Femur (tissue), 1 donor: ENCODE measurements around the gene FCHSD2.
"Not testable (repeated sequence)": the region's sequence is repeated elsewhere in the genome, so short reads cannot be mapped to it uniquely, and the experiment has no call there.

Source experiments
- DNase-seq: peaks from one replicate; pipeline ENCODE4 v3.0.0-alpha.2; 2017

The FCHSD2 gene

GRCh38 chr11:72860010-72860409 is 282.1 kb downstream of the FCHSD2 start:
- no peak for DNase-seq

GRCh38 chr11:72859126-72859525 is 283.0 kb downstream of the FCHSD2 start:
- no peak for DNase-seq

- DNase-seq = not testable (repeated sequence)
Measured at GRCh38 chr11:72858267-72858666, 283.9 kb downstream of the FCHSD2 start.

- DNase-seq = no peak
Measured at GRCh38 chr11:72856551-72857345, 285.4 kb downstream of the FCHSD2 start.

GRCh38 chr11:72856065-72856464 is 286.1 kb downstream of the FCHSD2 start:
- DNase-seq = no peak

GRCh38 chr11:72851726-72852125 is 290.4 kb downstream of the FCHSD2 start:
- no peak for DNase-seq

- no peak for DNase-seq
Measured at GRCh38 chr11:72850832-72851231, 291.3 kb downstream of the FCHSD2 start.

GRCh38 chr11:72848846-72849466 is 293.2 kb downstream of the FCHSD2 start:
- DNase-seq = no peak

- DNase-seq = peak; percentile 79
Measured at GRCh38 chr11:72844356-72844755, 297.8 kb downstream of the FCHSD2 start.

GRCh38 chr11:72842653-72843330 is 299.3 kb downstream of the FCHSD2 start:
- DNase-seq = no peak

- no peak for DNase-seq
Measured at GRCh38 chr11:72842126-72842525, 300.0 kb downstream of the FCHSD2 start.

GRCh38 chr11:72841397-72841796 is 300.7 kb downstream of the FCHSD2 start:
- no peak for DNase-seq

GRCh38 chr11:72840780-72841179 is 301.3 kb downstream of the FCHSD2 start:
- DNase-seq = no peak

GRCh38 chr11:72838691-72839305 is 303.3 kb downstream of the FCHSD2 start:
- no peak for DNase-seq

- peak; percentile 64 for DNase-seq
Measured at GRCh38 chr11:72836111-72836510, 306.0 kb downstream of the FCHSD2 start.

GRCh38 chr11:72834905-72835304 is 307.2 kb downstream of the FCHSD2 start:
- DNase-seq = no peak

GRCh38 chr11:72833811-72834493 is 308.2 kb downstream of the FCHSD2 start:
- DNase-seq = peak; percentile 62

- no peak for DNase-seq
Measured at GRCh38 chr11:72833083-72833733, 308.9 kb downstream of the FCHSD2 start.

- DNase-seq = no peak
Measured at GRCh38 chr11:72832301-72833082, 309.6 kb downstream of the FCHSD2 start.

GRCh38 chr11:72831521-72832300 is 310.4 kb downstream of the FCHSD2 start:
- peak; percentile 90 for DNase-seq
